ENCODE data around the gene ADAR.
"Not testable (repeated sequence)": the region's sequence is repeated elsewhere in the genome, so short reads cannot be mapped to it uniquely, and the experiment has no call there.

ADAR gene, protein sequence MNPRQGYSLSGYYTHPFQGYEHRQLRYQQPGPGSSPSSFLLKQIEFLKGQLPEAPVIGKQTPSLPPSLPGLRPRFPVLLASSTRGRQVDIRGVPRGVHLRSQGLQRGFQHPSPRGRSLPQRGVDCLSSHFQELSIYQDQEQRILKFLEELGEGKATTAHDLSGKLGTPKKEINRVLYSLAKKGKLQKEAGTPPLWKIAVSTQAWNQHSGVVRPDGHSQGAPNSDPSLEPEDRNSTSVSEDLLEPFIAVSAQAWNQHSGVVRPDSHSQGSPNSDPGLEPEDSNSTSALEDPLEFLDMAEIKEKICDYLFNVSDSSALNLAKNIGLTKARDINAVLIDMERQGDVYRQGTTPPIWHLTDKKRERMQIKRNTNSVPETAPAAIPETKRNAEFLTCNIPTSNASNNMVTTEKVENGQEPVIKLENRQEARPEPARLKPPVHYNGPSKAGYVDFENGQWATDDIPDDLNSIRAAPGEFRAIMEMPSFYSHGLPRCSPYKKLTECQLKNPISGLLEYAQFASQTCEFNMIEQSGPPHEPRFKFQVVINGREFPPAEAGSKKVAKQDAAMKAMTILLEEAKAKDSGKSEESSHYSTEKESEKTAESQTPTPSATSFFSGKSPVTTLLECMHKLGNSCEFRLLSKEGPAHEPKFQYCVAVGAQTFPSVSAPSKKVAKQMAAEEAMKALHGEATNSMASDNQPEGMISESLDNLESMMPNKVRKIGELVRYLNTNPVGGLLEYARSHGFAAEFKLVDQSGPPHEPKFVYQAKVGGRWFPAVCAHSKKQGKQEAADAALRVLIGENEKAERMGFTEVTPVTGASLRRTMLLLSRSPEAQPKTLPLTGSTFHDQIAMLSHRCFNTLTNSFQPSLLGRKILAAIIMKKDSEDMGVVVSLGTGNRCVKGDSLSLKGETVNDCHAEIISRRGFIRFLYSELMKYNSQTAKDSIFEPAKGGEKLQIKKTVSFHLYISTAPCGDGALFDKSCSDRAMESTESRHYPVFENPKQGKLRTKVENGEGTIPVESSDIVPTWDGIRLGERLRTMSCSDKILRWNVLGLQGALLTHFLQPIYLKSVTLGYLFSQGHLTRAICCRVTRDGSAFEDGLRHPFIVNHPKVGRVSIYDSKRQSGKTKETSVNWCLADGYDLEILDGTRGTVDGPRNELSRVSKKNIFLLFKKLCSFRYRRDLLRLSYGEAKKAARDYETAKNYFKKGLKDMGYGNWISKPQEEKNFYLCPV

DNA sequence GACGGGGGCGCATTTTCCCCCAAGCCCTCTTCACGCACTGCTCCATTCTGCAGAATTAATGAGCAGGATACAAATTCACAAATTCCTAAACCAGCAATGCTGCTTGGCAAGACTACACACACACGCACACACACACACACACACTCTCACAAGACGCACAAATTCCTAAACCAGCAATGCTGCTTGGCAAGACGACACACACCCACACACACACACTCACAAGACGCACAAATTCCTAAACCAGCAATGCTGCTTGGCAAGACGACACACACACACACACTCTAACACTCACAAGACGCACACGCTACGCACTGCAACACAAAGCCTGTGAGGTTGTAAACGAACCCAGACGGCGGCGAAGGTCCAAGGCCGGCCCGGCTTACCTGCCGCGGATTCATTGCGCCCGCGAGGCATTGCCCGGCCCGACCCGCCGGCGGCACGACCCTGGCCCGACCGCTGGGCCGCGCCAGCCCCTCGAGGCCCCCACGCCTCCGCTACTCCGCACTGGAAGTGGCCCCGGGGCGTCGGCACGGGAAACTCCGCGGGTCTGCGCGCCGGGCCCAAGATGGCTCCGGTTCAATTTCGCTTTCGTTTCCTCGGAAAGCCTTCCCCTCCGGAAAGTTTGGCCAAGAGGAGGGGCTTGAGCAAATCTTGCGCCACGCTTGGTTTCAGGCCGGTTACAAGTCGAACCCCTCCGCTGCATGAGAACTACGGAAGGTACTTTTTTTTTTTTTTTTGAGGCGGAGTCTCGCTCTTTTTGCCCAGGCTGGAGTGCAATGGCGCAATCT is at the start of gene ADAR:
Gene ADAR, minus strand, starts transcription at position 578 of the 788 bp plus-strand sequence. Its CDS starts 180 bp downstream, at position 398.
- peak; percentile 99 for DNase-seq (ENCODE audit: low read depth)

DNA sequence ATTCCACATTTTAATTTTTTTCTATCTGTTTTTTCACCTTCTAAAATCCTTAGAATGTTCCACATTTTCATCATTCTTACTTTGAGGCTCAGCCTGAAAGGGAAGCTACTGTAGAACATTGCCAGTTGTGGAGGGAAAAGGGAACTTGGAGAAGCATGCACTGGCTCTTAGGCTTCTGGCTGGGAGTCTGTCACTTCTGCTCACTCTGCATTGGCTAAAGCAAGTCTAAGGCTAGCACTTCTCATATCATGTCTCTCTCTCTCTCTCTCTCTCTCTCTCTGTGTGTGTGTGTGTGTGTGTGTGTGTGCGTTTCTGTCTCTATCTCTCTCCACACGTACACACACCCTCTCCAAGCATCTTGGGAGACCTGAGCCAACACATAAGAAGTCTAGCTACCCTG is 49.6 kb upstream of the ADAR start:
- no peak for DNase-seq (ENCODE audit: low read depth)

- no peak for DNase-seq (ENCODE audit: low read depth)
These were observed 44.9 kb upstream of the ADAR start for GRCh38 chr1:154652893-154653292.

DNA sequence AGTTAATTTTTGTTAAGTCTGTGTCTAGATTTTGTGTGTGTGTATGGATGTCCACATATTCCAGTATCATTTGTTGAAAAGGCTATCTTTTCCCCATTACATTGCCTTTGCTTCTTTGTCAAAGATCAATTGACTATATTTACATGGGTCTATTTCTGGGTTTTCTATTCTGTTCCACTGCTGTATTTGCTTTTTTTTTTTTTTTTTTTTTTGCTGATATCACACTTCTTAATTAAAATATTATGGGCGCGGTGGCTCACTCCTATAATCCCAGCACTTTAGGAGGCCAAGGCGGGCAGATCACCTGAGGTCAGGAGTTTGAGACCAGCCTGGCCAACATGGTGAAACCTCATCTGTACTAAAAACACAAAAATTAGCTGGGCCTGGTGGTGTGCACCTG is 36.7 kb upstream of the ADAR start:
- DNase-seq (ENCODE audit: low read depth), result not testable (repeated sequence)

- no peak for DNase-seq (ENCODE audit: low read depth)
These were observed 33.5 kb upstream of the ADAR start for GRCh38 chr1:154641534-154641933.

DNA sequence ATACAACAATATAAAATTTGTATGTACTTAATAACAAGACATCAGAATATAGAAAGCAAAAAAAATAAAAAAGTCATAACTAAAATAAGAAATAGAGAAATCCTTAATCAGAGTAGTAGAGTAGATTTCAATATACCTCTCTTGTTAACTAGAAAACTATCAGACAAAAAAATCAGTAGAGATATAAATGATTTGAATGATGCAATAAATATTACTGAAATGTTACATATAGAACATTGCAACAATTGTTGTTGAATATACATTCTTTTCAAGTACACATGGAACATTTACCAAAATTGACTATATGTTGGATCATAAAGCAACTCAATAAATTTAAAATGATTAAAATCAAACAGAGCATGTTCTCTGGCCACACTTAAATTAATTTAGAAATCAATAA is 31.9 kb upstream of the ADAR start:
- no peak for DNase-seq (ENCODE audit: low read depth)

- DNase-seq (ENCODE audit: low read depth), result no peak
These were observed 27.2 kb upstream of the ADAR start for GRCh38 chr1:154635171-154635570.

DNA sequence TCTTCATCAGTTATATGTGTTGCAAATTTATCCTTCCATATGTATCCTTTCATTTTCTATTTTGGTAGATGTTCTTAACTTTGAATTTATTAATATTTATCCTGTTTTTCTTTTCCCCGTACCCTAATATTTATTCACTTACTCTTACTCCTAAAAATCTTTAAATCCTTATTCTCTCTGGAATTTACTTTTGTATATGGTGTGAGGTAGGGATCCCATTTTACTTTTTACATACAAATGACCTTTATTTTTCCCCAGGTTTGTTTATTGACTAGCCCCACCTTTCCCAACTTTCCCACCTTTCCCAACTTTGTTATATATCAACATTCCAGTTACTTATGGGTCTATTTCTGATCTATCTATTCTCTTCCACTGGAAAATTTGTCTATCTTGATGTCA is 21.7 kb upstream of the ADAR start:
- DNase-seq (ENCODE audit: low read depth), result no peak

DNA sequence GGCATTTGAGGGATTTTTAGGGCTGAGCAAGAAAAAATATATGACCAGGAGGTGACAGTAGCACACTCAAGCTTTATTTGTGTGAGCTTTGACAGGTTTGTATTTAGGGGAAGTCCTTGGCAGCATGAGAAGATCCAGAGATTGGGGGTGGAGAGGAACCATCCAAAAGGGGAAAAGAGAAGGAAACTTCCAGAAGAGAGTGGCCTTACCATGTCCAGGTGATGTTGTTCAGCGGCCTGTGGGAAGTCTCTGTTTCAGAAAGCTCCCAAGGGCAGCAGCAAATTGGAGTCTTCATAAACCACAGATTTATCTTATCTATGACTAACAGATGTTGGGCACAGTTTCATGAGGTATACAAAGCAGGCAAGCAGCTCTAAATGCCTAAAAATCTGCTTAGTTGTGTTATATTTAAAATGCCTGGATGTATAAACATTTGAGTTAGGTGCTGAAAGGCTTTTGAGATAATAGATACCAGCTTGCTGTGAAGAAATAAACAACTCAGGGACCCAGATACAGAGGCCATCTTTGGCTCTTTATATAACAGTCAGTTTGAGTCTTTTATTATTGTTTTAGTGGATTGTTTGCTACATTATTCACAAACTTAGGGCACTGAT is 21.2 kb upstream of the ADAR start:
- DNase-seq (ENCODE audit: low read depth), result no peak

- DNase-seq (ENCODE audit: low read depth), result no peak
These were observed 20.1 kb upstream of the ADAR start for GRCh38 chr1:154628121-154628405.

GRCh38 chr1:154627257-154628120 is 19.5 kb upstream of the ADAR start:
- DNase-seq (ENCODE audit: low read depth), result peak; percentile 83

GRCh38 chr1:154626456-154627256 is 18.7 kb upstream of the ADAR start:
- no peak for DNase-seq (ENCODE audit: low read depth)

DNA sequence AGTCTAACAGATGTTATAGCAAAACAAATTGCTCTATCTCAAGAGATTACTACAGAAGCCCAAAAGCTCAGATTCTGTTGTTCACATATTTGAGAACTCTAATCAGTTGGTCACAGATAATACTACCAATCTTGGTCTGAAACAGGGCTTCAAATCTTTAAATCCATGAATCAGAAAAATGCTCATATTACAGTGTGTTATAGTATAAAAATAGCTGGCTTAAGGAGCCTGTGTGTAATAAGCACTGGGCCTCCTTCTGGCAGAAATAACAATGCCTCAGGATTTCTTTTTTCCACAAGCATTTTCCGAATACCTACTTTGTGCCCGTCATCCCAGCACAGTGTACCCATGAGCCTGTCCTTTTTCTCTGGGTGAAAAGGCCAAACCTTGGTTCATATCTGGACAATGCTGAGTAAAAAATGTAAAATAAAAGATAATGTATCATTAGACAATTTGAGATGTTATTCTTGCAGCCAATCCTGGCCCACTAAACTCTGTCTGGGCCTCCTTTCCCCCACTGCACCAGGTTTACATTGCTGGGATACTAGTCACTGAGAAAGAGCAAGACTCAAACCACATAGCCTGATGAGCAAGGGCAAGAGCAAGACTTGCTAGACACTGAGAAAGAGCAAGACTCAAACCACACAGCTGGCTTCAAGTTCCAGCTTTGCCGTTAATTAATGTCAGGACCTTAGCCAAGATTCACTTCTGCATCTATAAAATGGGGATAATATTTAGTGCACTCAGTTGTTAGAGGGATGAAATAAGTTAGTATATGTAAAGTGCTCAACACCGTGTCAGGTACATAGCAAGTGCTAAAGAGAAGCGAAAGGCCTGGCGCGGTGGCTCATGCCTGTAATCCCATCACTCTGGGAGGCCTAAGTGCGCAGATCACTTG is 17.0 kb upstream of the ADAR start:
- peak; percentile 8 for DNase-seq (ENCODE audit: low read depth)

DNA sequence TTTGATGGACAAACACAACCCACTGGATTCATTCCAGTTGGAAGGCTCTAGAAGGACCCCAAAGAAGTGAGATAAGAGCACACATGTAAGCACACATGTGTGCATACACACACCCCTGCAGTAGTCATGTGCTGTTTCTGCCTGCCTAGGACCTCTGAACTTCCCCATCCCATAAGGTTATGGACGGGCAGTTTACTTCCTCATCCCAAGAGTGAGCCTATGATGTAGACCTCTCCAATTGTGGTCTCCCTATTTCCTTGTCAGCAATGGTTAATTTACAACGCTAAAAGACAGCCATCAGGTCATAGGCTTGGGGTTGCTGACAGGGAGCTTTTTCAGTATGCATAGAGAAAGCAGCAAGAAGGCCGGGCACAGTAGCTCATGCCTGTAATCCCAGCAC is 15.4 kb upstream of the ADAR start:
- DNase-seq (ENCODE audit: low read depth), result no peak

- DNase-seq (ENCODE audit: low read depth), result no peak
These were observed 14.6 kb upstream of the ADAR start for GRCh38 chr1:154622503-154623039.

- no peak for DNase-seq (ENCODE audit: low read depth)
These were observed 13.9 kb upstream of the ADAR start for GRCh38 chr1:154621875-154622274.

DNA sequence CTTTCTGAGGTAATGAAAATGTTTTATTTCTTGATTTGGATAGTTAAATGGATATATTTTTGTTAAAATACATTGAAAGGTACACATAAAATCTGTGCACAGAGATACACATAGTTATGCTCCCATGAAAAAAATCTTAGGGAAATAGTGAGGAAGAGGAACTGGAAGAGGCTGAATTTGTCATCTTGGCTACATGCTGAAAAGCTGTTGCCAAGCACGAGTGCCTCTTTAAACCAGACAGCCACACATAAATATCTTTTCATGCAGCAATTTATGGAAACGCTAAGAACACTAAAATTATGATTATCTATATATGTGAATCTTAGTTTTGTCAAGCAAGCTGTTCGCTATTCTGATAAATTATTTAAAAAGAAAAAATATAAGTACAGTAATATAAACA is 12.8 kb upstream of the ADAR start:
- DNase-seq (ENCODE audit: low read depth), result no peak

Measured in fibroblast of gingiva (primary cell).